GM12864 (cell line): ENCODE results near the gene GPC5.
"Not testable (repeated sequence)": the region's sequence is repeated elsewhere in the genome, so short reads cannot be mapped to it uniquely, and the experiment has no call there.

ENCODE experiments used
- DNase-seq: peaks from one replicate; pipeline ENCODE4 v3.0.0-alpha.2; 2011; ENCODE audit warnings: low read depth
- H3K4me3 ChIP-seq: 2 replicates; pipeline ENCODE4 v1.5.1; 2011; ENCODE audit warnings: mild to moderate bottlenecking, low read depth, low read length, control low read depth
- CTCF ChIP-seq: IDR thresholded peaks from 2 replicates; pipeline ENCODE4 v1.5.1; 2011; ENCODE audit warnings: low read depth, mild to moderate bottlenecking, moderate library complexity, low read length, control low read depth, inconsistent platforms; ENCODE audit errors: missing control alignments

GPC5 gene

DNA sequence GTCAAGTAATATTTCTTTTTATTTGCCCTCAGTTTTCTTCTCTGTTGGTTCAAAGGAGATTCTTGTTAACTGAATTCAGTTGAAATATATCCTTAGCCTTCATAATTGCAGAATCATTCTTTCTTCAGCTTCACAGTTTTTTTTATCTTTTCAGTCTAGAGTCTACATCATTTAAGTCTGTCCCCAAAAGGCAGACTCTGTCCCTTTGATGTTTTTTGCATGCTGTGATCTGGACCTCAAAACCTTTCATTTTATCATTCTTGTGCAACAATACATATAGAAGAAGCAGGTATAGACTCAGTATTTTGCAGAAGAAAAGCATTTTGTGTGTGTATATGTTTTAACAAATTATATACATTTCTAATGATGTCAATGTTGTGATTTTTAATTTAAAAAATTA lies 1093.4 kb downstream of the GPC5 start:
- no peak overlapping the region for H3K4me3 ChIP-seq
- DNase-seq = no peak
- TF ChIP-seq CTCF = no peak

DNA sequence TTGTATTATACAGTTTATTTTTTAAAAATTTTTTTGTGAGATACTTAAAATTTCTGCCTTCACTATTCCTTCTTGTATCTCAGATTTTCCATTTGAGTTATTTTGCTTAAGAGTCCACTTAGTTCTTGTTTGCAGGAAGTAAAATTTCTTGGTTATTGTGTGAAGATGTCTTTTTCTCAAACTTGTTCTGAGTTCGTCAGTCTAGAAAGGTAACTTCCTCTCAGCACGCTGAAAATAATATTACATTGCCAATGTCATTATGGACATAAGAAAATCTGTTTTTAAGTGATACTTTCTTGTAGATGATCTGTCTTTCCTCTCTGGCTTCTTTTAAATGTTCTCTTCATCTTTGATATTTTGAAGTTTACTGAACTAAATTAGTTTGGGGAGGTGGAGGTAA lies 1096.5 kb downstream of the GPC5 start:
- TF ChIP-seq CTCF = no peak
- H3K4me3 ChIP-seq = no peak overlapping the region
- no peak for DNase-seq

- H3K4me3 ChIP-seq = no peak overlapping the region
- no peak for TF ChIP-seq CTCF
- no peak for DNase-seq
Observed at GRCh38 chr13:92500192-92500591, 1101.8 kb downstream of the GPC5 start.

GRCh38 chr13:92510416-92510815 lies 1112.0 kb downstream of the GPC5 start:
- no peak for DNase-seq

DNA sequence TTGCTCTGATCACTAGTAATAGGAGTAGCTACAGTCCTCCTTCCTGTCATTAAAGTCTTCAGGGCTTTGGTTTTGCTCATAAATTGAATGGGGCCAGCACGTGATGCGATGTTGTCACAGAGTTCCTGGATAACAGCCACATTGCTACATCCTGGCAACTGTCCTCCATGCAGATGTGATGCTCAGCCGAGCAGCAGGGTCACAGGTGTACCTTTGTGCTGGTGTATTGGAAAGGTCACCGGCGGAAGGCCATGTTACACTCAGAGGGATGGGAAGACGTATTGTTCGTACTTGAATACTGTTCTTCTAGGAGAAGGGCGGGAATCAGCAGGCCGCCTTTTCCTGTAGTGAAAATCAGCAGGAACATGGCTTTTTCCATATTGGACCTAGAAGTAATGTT lies 1114.4 kb downstream of the GPC5 start:
- DNase-seq = no peak
- H3K4me3 ChIP-seq = no peak overlapping the region
- no peak for TF ChIP-seq CTCF

More at GRCh38 chr13:92510416-92510815, 1112.0 kb downstream of the GPC5 start:
- no peak overlapping the region for H3K4me3 ChIP-seq
- TF ChIP-seq CTCF = no peak

GRCh38 chr13:92513672-92514071 lies 1115.3 kb downstream of the GPC5 start:
- TF ChIP-seq CTCF = no peak
- H3K4me3 ChIP-seq = no peak overlapping the region
- DNase-seq = no peak

DNA sequence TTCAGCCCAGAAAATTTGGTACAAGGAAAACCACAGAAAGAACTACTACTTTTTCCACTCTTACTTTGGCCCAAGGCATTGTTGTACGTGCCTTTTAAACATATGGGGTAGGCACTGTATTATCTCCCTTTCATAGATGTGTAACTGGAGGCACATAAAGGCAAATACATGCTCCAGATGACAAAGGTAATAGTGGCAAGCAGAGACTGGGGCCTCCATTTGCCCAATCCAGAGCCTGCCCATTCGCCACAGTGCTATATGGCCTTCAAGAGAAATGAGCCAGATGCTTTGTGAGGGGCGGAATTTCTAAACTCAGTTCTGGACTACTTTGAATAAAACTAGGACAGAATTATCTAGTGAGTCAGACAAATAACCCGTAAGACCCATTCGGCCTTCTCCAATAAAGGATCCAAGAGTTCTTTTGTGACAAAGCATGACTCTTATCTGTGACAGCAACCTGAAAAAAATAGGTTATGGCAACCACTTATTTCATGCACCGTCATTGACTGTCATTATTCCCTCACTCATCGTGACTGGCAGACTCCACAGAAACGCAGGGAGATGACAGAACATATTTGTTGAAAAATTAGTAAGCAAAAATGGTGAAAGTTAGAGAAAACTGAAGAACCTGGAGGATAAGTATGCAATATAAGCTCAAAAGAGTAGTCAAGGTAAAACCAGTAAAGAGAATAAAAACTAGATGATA lies 1116.2 kb downstream of the GPC5 start:
- no peak for TF ChIP-seq CTCF
- no peak for DNase-seq
- no peak overlapping the region for H3K4me3 ChIP-seq

DNA sequence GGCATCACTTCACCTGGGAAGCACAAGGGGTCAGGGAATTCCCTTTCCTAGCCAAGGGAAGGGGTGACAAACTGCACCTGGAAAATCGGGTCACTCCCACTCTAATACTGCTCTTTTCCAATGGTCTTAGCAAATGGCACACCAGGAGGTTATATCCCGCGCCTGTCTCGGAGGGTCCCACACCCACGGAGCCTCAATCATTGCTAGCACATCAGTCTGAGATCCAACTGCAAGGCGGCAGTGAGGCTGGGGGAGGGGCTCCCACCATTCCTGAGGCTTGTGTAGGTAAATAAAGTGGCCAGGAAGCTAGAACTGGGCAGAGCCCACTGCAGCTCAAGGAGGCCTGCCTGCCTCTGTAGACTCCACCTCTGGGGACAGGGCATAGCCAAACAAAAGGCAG lies 1118.5 kb downstream of the GPC5 start:
- H3K4me3 ChIP-seq, DNase-seq: not testable (repeated sequence)

DNA sequence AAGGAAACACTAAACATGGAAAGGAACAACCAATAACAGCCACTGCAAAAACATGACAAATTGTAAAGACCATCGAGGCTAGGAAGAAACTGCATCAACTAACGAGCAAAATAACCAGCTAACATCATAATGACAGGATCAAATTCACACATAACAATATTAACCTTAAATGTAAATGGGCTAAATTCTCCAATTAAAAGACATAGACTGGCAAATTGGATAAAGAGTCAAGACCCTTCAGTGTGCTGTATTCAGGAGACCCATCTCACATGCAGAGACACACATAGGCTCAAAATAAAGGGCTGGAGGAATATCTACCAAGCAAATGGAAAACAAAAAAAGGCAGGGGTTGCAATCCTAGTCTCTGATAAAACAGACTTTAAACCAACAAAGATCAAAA lies 1120.2 kb downstream of the GPC5 start:
- H3K4me3 ChIP-seq, DNase-seq: not testable (repeated sequence)
